ENCODE data around the gene WBP2NL.
A peak's percentile ranks its signal among the peaks of the same experiment; 100 is the strongest.

WBP2NL gene

DNA sequence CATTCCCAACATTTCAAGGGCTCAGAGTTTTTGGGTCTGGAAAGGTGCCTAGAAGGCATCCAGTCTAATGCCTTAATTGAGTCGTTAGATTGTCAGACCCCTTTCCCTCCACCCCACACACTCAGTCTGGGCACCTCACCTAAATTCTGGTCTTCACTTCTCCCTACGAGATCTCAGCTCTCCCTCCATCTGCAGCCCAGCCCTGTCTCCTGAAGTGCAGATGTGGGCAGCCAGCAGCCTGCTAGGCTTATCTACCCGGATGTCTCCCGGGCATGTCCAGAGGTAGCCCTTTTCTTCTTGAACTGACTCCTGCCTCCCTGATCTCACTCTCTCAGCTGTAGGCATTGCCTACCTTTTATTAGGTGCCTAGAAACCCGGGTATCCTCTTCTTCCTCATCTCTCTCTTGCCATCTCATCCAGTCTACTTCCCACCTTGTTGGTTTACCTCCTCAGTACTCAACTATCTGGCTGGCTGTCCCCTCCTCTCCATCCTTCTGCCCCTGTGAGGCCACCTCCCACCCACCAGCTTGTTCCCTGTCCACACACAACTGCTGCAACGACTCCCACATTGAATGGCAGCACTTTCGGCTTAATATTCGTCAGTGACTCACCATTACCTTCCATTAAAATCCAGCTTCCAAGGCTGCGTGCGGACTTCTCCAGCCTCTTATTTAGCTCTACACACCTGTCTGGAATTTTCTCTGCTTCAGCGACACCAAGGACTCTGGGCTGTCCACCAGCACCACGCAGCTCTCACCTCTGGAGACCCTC lies 23.1 kb upstream of the WBP2NL start:
- no peak for TF ChIP-seq EZH2phosphoT487 (IDR thresholded peaks at IDR 0.05; ENCODE audit: borderline replicate concordance, low read length)
- TF ChIP-seq, protein P1, sequence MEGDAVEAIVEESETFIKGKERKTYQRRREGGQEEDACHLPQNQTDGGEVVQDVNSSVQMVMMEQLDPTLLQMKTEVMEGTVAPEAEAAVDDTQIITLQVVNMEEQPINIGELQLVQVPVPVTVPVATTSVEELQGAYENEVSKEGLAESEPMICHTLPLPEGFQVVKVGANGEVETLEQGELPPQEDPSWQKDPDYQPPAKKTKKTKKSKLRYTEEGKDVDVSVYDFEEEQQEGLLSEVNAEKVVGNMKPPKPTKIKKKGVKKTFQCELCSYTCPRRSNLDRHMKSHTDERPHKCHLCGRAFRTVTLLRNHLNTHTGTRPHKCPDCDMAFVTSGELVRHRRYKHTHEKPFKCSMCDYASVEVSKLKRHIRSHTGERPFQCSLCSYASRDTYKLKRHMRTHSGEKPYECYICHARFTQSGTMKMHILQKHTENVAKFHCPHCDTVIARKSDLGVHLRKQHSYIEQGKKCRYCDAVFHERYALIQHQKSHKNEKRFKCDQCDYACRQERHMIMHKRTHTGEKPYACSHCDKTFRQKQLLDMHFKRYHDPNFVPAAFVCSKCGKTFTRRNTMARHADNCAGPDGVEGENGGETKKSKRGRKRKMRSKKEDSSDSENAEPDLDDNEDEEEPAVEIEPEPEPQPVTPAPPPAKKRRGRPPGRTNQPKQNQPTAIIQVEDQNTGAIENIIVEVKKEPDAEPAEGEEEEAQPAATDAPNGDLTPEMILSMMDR (IDR thresholded peaks at IDR 0.05; ENCODE audit: low read depth, low read length, poor library complexity, severe bottlenecking), result no peak
- H3K4me1 ChIP-seq (ENCODE audit: control insufficient read depth, low read length), result peaks cover 17% of the 10 kb centered on the region
- H3K4me2 ChIP-seq (ENCODE audit: low read length), result no peak overlapping the region
- H3K9me2 ChIP-seq (replicated peaks; ENCODE audit: control insufficient read depth, low read length), result no peaks in the 10 kb centered on the region
- no peak overlapping the region for H3K4me3 ChIP-seq (ENCODE audit: low read length)
- no peaks in the 10 kb centered on the region for H3K9me3 ChIP-seq (ENCODE audit: control insufficient read depth, insufficient read depth, low read length)
- H3K36me3 ChIP-seq (ENCODE audit: control insufficient read depth, low read length), result no peaks in the 10 kb centered on the region
- peaks cover 48% of the 10 kb centered on the region for H3K27me3 ChIP-seq (ENCODE audit: control insufficient read depth, low read length)
- H3K79me2 ChIP-seq (ENCODE audit: control insufficient read depth, low read length), result no peaks in the 10 kb centered on the region
- H3K27ac ChIP-seq (ENCODE audit: low read depth, low read length), result no peak overlapping the region
- H4K20me1 ChIP-seq (ENCODE audit: control insufficient read depth, insufficient read depth, low read depth, low read length), result no peaks in the 10 kb centered on the region
- H3F3A ChIP-seq (ENCODE audit: control insufficient read depth, insufficient read depth), result peaks cover 5% of the 10 kb centered on the region; the same call in 1 of the 2 replicates

DNA sequence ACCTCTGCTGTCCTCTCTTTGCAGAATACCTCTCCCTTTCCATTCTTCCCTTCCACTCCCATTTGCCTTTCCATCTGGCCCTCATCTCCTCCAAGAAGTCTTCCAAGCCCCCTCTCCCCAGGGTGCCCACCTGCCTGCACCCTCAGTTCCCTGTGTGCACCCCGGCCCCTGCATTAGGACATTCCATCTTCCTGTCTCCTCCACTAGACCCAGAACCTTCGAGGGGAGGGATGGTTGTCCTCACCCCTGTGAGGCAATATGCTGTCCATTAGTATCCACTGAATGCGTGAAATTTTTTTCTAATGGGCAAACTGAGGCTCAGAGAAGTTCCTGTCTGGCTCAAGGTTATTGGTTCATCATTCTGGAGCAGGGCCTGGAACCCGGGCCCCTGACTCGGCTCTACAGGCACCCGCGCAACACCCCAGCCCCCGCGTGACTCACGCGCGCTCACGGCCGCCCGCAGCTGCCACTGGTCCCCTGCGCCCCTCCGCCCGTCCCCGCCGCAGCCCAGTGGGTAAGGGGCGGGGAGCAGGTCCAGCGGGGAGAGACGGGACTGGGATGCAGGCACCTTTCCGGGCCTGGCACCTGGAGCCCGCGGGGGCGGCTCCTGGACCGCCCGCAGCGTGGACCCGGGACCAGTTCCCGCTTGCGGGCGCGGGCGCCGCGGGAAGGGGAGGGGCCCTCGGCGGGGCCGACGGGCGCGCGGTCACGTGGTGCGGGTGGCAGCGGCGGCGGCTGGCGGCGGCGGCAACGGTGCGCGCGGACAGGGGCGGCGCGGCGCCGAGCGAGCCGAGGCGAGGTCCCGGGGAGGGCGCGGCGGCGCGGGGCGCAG lies 22.3 kb upstream of the WBP2NL start:
- Histone ChIP-seq H3K9me2 (replicated peaks; ENCODE audit: control insufficient read depth, low read length) (no peaks in the 10 kb centered on the region), H3K4me2 (ENCODE audit: low read length) (peak overlapping the region; percentile 65), H3K4me3 (ENCODE audit: low read length) (peak overlapping the region; percentile 60), H3K4me1 (ENCODE audit: control insufficient read depth, low read length) (peaks cover 17% of the 10 kb centered on the region), H3F3A (ENCODE audit: control insufficient read depth, insufficient read depth) (peaks cover 5% of the 10 kb centered on the region; the same call in 1 of the 2 replicates), H3K9me3 (ENCODE audit: control insufficient read depth, insufficient read depth, low read length) (no peaks in the 10 kb centered on the region), H4K20me1 (ENCODE audit: control insufficient read depth, insufficient read depth, low read depth, low read length) (no peaks in the 10 kb centered on the region), H3K36me3 (ENCODE audit: control insufficient read depth, low read length) (no peaks in the 10 kb centered on the region), H3K27me3 (ENCODE audit: control insufficient read depth, low read length) (peaks cover 48% of the 10 kb centered on the region), H3K79me2 (ENCODE audit: control insufficient read depth, low read length) (no peaks in the 10 kb centered on the region), H3K27ac (ENCODE audit: low read depth, low read length) (no peak overlapping the region)
- TF ChIP-seq EZH2phosphoT487 (IDR thresholded peaks at IDR 0.05; ENCODE audit: borderline replicate concordance, low read length), result peak; percentile 36; the same call in 1 of the 2 replicates
- TF ChIP-seq, protein P1 (IDR thresholded peaks at IDR 0.05; ENCODE audit: low read depth, low read length, poor library complexity, severe bottlenecking), result no peak

DNA sequence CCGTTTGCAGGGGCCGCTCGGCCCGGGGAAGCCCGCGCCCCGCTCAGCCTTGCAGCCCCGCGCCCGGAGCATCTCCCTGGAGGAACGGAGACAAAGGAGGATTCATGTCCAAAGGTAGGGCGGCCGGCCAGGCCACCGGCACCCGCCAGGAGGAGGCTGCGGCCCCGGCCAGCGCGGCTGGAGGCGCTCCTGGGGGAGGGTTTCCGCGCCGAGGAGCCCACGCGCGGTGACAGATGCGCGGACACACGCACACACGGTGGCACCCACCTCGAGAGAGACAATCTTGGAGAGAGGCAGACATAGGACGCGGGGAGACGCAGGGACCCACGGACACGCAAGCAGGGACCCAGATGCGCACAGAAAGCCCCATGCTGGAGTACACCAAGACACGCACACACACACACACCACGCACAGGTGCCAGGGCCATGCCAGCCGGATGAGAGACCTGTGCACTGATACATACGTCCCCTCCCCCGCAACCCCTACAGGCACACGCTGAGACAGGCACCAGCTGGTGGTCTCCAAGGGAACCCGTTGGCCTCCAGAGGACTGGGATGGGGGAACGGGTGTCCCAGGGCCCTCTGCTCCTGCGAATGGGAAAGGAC lies 21.5 kb upstream of the WBP2NL start:
- no peaks in the 10 kb centered on the region for H4K20me1 ChIP-seq (ENCODE audit: control insufficient read depth, insufficient read depth, low read depth, low read length)
- H3F3A ChIP-seq (ENCODE audit: control insufficient read depth, insufficient read depth), result peaks cover 5% of the 10 kb centered on the region; the same call in 1 of the 2 replicates
- H3K79me2 ChIP-seq (ENCODE audit: control insufficient read depth, low read length), result no peaks in the 10 kb centered on the region
- H3K36me3 ChIP-seq (ENCODE audit: control insufficient read depth, low read length), result no peaks in the 10 kb centered on the region
- H3K4me3 ChIP-seq (ENCODE audit: low read length), result 0 out of 2 replicates have a peak overlapping the region, but pooled peaks have one; percentile 32
- no peak overlapping the region for H3K27ac ChIP-seq (ENCODE audit: low read depth, low read length)
- TF ChIP-seq, protein P1 (IDR thresholded peaks at IDR 0.05; ENCODE audit: low read depth, low read length, poor library complexity, severe bottlenecking), result no peak
- TF ChIP-seq EZH2phosphoT487 (IDR thresholded peaks at IDR 0.05; ENCODE audit: borderline replicate concordance, low read length), result 0 out of 2 replicates have a peak, but pooled peaks have one; percentile 66
- H3K4me1 ChIP-seq (ENCODE audit: control insufficient read depth, low read length), result peaks cover 17% of the 10 kb centered on the region
- H3K9me3 ChIP-seq (ENCODE audit: control insufficient read depth, insufficient read depth, low read length), result no peaks in the 10 kb centered on the region
- H3K27me3 ChIP-seq (ENCODE audit: control insufficient read depth, low read length), result peaks cover 44% of the 10 kb centered on the region
- no peaks in the 10 kb centered on the region for H3K9me2 ChIP-seq (replicated peaks; ENCODE audit: control insufficient read depth, low read length)
- peak overlapping the region; percentile 63 for H3K4me2 ChIP-seq (ENCODE audit: low read length)
